Type B pancreatic cell (in vitro differentiated cells): ENCODE data around the gene TOR1AIP2. TPM values are rescaled to one million over a fixed set of nuclear protein-coding genes. Genes with fewer than 3 reads are reported as not detected.

Source experiments
- DNase-seq: peaks from one replicate; pipeline ENCODE4 v3.0.0; 2021; ENCODE audit warnings: mixed read lengths; ENCODE audit not compliant: unreplicated experiment; ENCODE audit errors: extremely low spot score
- H3K27ac Mint-ChIP-seq: 2 replicates; pipeline ENCODE4 v1.8.0; 2021; ENCODE audit warnings: mild to moderate bottlenecking, mixed read lengths
- H3K27me3 Mint-ChIP-seq: 2 replicates; pipeline ENCODE4 v1.8.0; 2021; ENCODE audit warnings: mixed read lengths
- H3K36me3 Mint-ChIP-seq: 2 replicates; pipeline ENCODE4 v1.8.0; 2021; ENCODE audit warnings: mixed read lengths
- H3K4me1 Mint-ChIP-seq: one replicate; pipeline ENCODE4 v1.8.0; 2021; ENCODE audit warnings: mixed read lengths; ENCODE audit not compliant: unreplicated experiment
- H3K4me3 Mint-ChIP-seq: 2 replicates; pipeline ENCODE4 v1.8.0; 2021; ENCODE audit warnings: mild to moderate bottlenecking, mixed read lengths
- H3K9me3 Mint-ChIP-seq: 2 replicates; pipeline ENCODE4 v1.8.0; 2021; ENCODE audit warnings: mixed read lengths
- CTCF ChIP-seq: fragments of 200-600 bp; sonication (generic); conservative IDR thresholded peaks from 2 replicates; pipeline ENCODE4 v1.5.0; 2021; ENCODE audit warnings: antibody characterized with exemption, mild to moderate bottlenecking
- total RNA-seq: library from RNA; stranded (reverse); gene quantifications from 2 replicates; pipeline ENCODE4 v1.2.1, GENCODE V29; 2021; ENCODE audit warnings: low replicate concordance

The TOR1AIP2 gene
- total RNA-seq, 1 donor from 2014 or later = 90.6 TPM

- Mint-ChIP-seq H3K4me3 (no peak overlapping the region), H3K9me3 (no peaks in the 10 kb centered on the region), H3K36me3 (peaks cover 13% of the 10 kb centered on the region), H3K27ac (no peak overlapping the region), H3K4me1 (peaks cover 10% of the 10 kb centered on the region), H3K27me3 (no peaks in the 10 kb centered on the region)
- no peak for TF ChIP-seq CTCF
- no peak for DNase-seq
Observed at GRCh38 chr1:179923029-179923428, 45.4 kb upstream of the TOR1AIP2 start.

GRCh38 chr1:179921981-179922872 lies 44.6 kb upstream of the TOR1AIP2 start:
- Mint-ChIP-seq H3K36me3 (peaks cover 20% of the 10 kb centered on the region), H3K4me1 (peaks cover 10% of the 10 kb centered on the region), H3K4me3 (no peak overlapping the region), H3K9me3 (no peaks in the 10 kb centered on the region), H3K27me3 (no peaks in the 10 kb centered on the region), H3K27ac (no peak overlapping the region)
- TF ChIP-seq CTCF = no peak
- DNase-seq = no peak

GRCh38 chr1:179921472-179921871 lies 43.9 kb upstream of the TOR1AIP2 start:
- no peak for DNase-seq
- Mint-ChIP-seq H3K27me3 (no peaks in the 10 kb centered on the region), H3K9me3 (no peaks in the 10 kb centered on the region), H3K4me1 (peaks cover 10% of the 10 kb centered on the region), H3K4me3 (no peak overlapping the region), H3K27ac (no peak overlapping the region), H3K36me3 (peaks cover 21% of the 10 kb centered on the region)
- TF ChIP-seq CTCF = no peak

- DNase-seq = no peak
- TF ChIP-seq CTCF = no peak
- Mint-ChIP-seq H3K4me3 (no peak overlapping the region), H3K27me3 (no peaks in the 10 kb centered on the region), H3K27ac (no peak overlapping the region), H3K36me3 (peaks cover 21% of the 10 kb centered on the region), H3K4me1 (peaks cover 10% of the 10 kb centered on the region), H3K9me3 (no peaks in the 10 kb centered on the region)
Observed at GRCh38 chr1:179917601-179918429, 40.2 kb upstream of the TOR1AIP2 start.

- DNase-seq = no peak
- Mint-ChIP-seq H3K4me1 (no peaks in the 10 kb centered on the region), H3K36me3 (peaks cover 18% of the 10 kb centered on the region)
Observed at GRCh38 chr1:179911812-179912211, 34.2 kb upstream of the TOR1AIP2 start.

More at GRCh38 chr1:179911812-179912211, 34.2 kb upstream of the TOR1AIP2 start:
- TF ChIP-seq CTCF = no peak
- Mint-ChIP-seq H3K27ac (no peak overlapping the region), H3K4me3 (no peak overlapping the region), H3K27me3 (no peaks in the 10 kb centered on the region), H3K9me3 (no peaks in the 10 kb centered on the region)
